ENCODE data around the gene PTGDR2.

Gene PTGDR2

GRCh38 chr11:60851327-60852104, 4.2 kb downstream of the PTGDR2 start:
- DNase-seq (ENCODE audit: extremely low read depth, low read depth), result no peak
- TF ChIP-seq CTCF (IDR thresholded peaks at IDR 0.05; ENCODE audit: low read depth, low read length, missing control alignments), result no peak
- H3K4me3 ChIP-seq (replicated peaks; ENCODE audit: low read depth, low read length), result no peak overlapping the region

GRCh38 chr11:60849641-60850520, 5.9 kb downstream of the PTGDR2 start:
- H3K4me3 ChIP-seq (replicated peaks; ENCODE audit: low read depth, low read length), result no peak overlapping the region
- TF ChIP-seq CTCF (IDR thresholded peaks at IDR 0.05; ENCODE audit: low read depth, low read length, missing control alignments), result no peak
- DNase-seq (ENCODE audit: extremely low read depth, low read depth), result no peak

GRCh38 chr11:60848714-60849151, 7.0 kb downstream of the PTGDR2 start:
- H3K4me3 ChIP-seq (replicated peaks; ENCODE audit: low read depth, low read length), result no peak overlapping the region
- DNase-seq (ENCODE audit: extremely low read depth, low read depth), result no peak
- no peak for TF ChIP-seq CTCF (IDR thresholded peaks at IDR 0.05; ENCODE audit: low read depth, low read length, missing control alignments)

GRCh38 chr11:60847896-60848295, 7.9 kb downstream of the PTGDR2 start:
- DNase-seq (ENCODE audit: extremely low read depth, low read depth), result no peak
- no peak for TF ChIP-seq CTCF (IDR thresholded peaks at IDR 0.05; ENCODE audit: low read depth, low read length, missing control alignments)
- H3K4me3 ChIP-seq (replicated peaks; ENCODE audit: low read depth, low read length), result no peak overlapping the region

GRCh38 chr11:60847281-60847680, 8.5 kb downstream of the PTGDR2 start:
- TF ChIP-seq CTCF (IDR thresholded peaks at IDR 0.05; ENCODE audit: low read depth, low read length, missing control alignments), result no peak
- no peak for DNase-seq (ENCODE audit: extremely low read depth, low read depth)

GRCh38 chr11:60845338-60845737, 10.4 kb downstream of the PTGDR2 start:
- peak overlapping the region; percentile 100 for H3K4me3 ChIP-seq (replicated peaks; ENCODE audit: low read depth, low read length)
- no peak for DNase-seq (ENCODE audit: extremely low read depth, low read depth)
- no peak for TF ChIP-seq CTCF (IDR thresholded peaks at IDR 0.05; ENCODE audit: low read depth, low read length, missing control alignments)

More at GRCh38 chr11:60847281-60847680, 8.5 kb downstream of the PTGDR2 start:
- no peak overlapping the region for H3K4me3 ChIP-seq (replicated peaks; ENCODE audit: low read depth, low read length)

Measured in HFF-Myc (cell line).